HCT116 (cell line): ENCODE data around the gene ZP1. TPM values are rescaled to one million over a fixed set of nuclear protein-coding genes. Genes with fewer than 3 reads are reported as not detected.

ENCODE experiments used
- ATAC-seq: fragments of 200-7000 bp; cut with Tn5 transposase; 2 replicates; pipeline ENCODE4 v1.9.1; 2020; ENCODE audit warnings: mild to moderate bottlenecking, moderate library complexity
- BruUV-seq: library from RNA; stranded (reverse); fragments of 400-500 nt; replicated peaks from 2 replicates; lab custom pipeline; 2021; lab: Mats Ljungman, UMichigan
- CTCF ChIA-PET: fragments of 300-600 bp; sonication (Branson Sonifier 250); formaldehyde crosslinking; loops from one replicate; lab custom pipeline; 2021; ENCODE audit warnings: antibody characterized with exemption; lab: Charles Lee
- POLR2A ChIA-PET: fragments of 300-600, 350-600 bp; sonication (Branson Sonifier 250); formaldehyde crosslinking; loops from one replicate; lab custom pipeline; 2021; ENCODE audit warnings: antibody characterized with exemption; lab: Charles Lee
- RAD21 ChIA-PET, 2 experiments: fragments of 300-600 bp; sonication (Branson Sonifier 250); formaldehyde crosslinking; loops; one replicate each; lab custom pipeline; 2023; ENCODE audit warnings: low total read pairs in 2 of 2; ENCODE audit not compliant: uncharacterized antibody in 2 of 2, unreplicated experiment in 2 of 2, low non-redundant PET in 1 of 2; lab: Charles Lee
- DNase-seq: peaks from one replicate; pipeline ENCODE4 v3.0.0-alpha.2; 2010; ENCODE audit warnings: low read depth, low spot score
- H2AFZ ChIP-seq: fragments of 200-600 bp; shearing (Covaris generic), sonication (generic); 2 replicates; pipeline ENCODE4 v1.6.1; 2017; ENCODE audit warnings: low read depth, mixed run types, mixed read lengths, antibody characterized with exemption, low read length; ENCODE audit not compliant: poor library complexity, severe bottlenecking
- H3K27ac ChIP-seq: 2 replicates; pipeline ENCODE4 v1.5.1; 2012; ENCODE audit warnings: low read depth, low read length
- H3K27me3 ChIP-seq: fragments of 200-600 bp; sonication (generic); 2 replicates; pipeline ENCODE4 v1.6.1; 2016; ENCODE audit warnings: mixed run types, low read length, mixed read lengths; ENCODE audit not compliant: insufficient read depth
- H3K36me3 ChIP-seq, 2 experiments: fragments of 200-500 bp in 1 of 2; fragments of 200-600 bp in 1 of 2; sonication (Bioruptor generic) in 1 of 2; sonication (generic) in 1 of 2; 2 replicates each; pipeline versions ENCODE4 v1.5.1 to v1.6.1; 2014 to 2016; ENCODE audit warnings: low read length in 2 of 2, inconsistent platforms in 1 of 2, mixed read lengths in 1 of 2, mixed run types in 1 of 2; ENCODE audit not compliant: insufficient read depth in 2 of 2, control insufficient read depth in 1 of 2
- H3K4me1 ChIP-seq, 2 experiments: fragments of 200-600 bp in 1 of 2; sonication (generic) in 1 of 2; 2 replicates each; pipeline versions ENCODE4 v1.5.1 to v1.6.1; 2012 to 2017; ENCODE audit warnings: low read length in 2 of 2, inconsistent platforms in 1 of 2, mild to moderate bottlenecking in 1 of 2, mixed read lengths in 1 of 2, mixed run types in 1 of 2, moderate library complexity in 1 of 2; ENCODE audit not compliant: insufficient read depth in 2 of 2, control insufficient read depth in 1 of 2
- H3K4me2 ChIP-seq: fragments of 200-600 bp; sonication (generic); 2 replicates; pipeline ENCODE4 v1.6.1; 2017; ENCODE audit warnings: mixed run types, low read length, mixed read lengths
- H3K4me3 ChIP-seq, 2 experiments: fragments of 200-600 bp in 1 of 2; sonication (generic) in 1 of 2; replicated peaks in 1 of 2; 2 replicates each; pipeline ENCODE4 v1.5.1; 2011 to 2016; ENCODE audit warnings: low read length in 2 of 2, control low read depth in 1 of 2, low read depth in 1 of 2, mild to moderate bottlenecking in 1 of 2, mixed read lengths in 1 of 2, mixed run types in 1 of 2
- H3K79me2 ChIP-seq: fragments of 200-600 bp; sonication (generic); 2 replicates; pipeline ENCODE4 v1.6.1; 2017; ENCODE audit warnings: mild to moderate bottlenecking, mixed run types, low read length, moderate library complexity, mixed read lengths; ENCODE audit not compliant: insufficient read depth
- H3K9ac ChIP-seq: fragments of 200-600 bp; sonication (generic); 2 replicates; pipeline ENCODE4 v1.6.1; 2016; ENCODE audit warnings: low read length, mixed read lengths
- H3K9me2 ChIP-seq: fragments of 200-600 bp; sonication (generic), shearing (Covaris generic); 2 replicates; pipeline ENCODE4 v1.6.1; 2017; ENCODE audit warnings: mixed run types, mild to moderate bottlenecking, moderate library complexity; ENCODE audit not compliant: insufficient read depth
- H3K9me3 ChIP-seq, 2 experiments: fragments of 200-500 bp in 1 of 2; fragments of 200-600 bp in 1 of 2; sonication (Bioruptor generic) in 1 of 2; sonication (generic) in 1 of 2; 2 replicates each; pipeline ENCODE4 v1.6.1; 2014 to 2017; ENCODE audit warnings: low read length in 2 of 2, mixed read lengths in 2 of 2, inconsistent platforms in 1 of 2, low read depth in 1 of 2, mild to moderate bottlenecking in 1 of 2, mixed run types in 1 of 2, moderate library complexity in 1 of 2; ENCODE audit not compliant: control insufficient read depth in 1 of 2, insufficient read depth in 1 of 2
- H4K20me1 ChIP-seq: fragments of 200-600 bp; sonication (generic), shearing (Covaris generic); 2 replicates; pipeline ENCODE4 v1.6.1; 2017; ENCODE audit warnings: mixed run types, mild to moderate bottlenecking, moderate library complexity; ENCODE audit not compliant: insufficient read depth
- CBX3 ChIP-seq: IDR thresholded peaks from 2 replicates; pipeline ENCODE4 v1.6.1; 2012; ENCODE audit warnings: low read depth
- CTCF ChIP-seq, 3 experiments: fragments of 200-600 bp in 1 of 3; sonication (generic) in 1 of 3; IDR thresholded peaks in 2 of 3; conservative IDR thresholded peaks in 1 of 3; 2 replicates each; pipeline ENCODE4 v1.5.1; 2012 to 2017; ENCODE audit warnings: low read depth in 2 of 3, low read length in 2 of 3, antibody characterized with exemption in 1 of 3, borderline replicate concordance in 1 of 3, control low read depth in 1 of 3, mild to moderate bottlenecking in 1 of 3, mixed read lengths in 1 of 3, mixed run types in 1 of 3, moderate library complexity in 1 of 3; ENCODE audit not compliant: insufficient read depth in 1 of 3
- EGR1 ChIP-seq: IDR thresholded peaks from 2 replicates; pipeline ENCODE4 v1.6.1; 2012; ENCODE audit warnings: low read depth
- FOSL1 ChIP-seq: IDR thresholded peaks from 2 replicates; pipeline ENCODE4 v1.6.1; 2012; ENCODE audit warnings: low read depth
- REST ChIP-seq: IDR thresholded peaks from 2 replicates; pipeline ENCODE4 v1.6.1; 2012; ENCODE audit warnings: low read depth
- ZNF274 ChIP-seq: fragments of 200-500 bp; sonication (Bioruptor generic); IDR thresholded peaks from 2 replicates; pipeline ENCODE4 v1.6.1; 2014; ENCODE audit warnings: mild to moderate bottlenecking, low read depth, low read length, inconsistent platforms
- intact Hi-C: fragments of 100-400 bp; cut with micrococcal nuclease; formaldehyde crosslinking; loops from 2 replicates; pipeline ENCODE4 v1.10.0; 2022
- total RNA-seq: library from RNA; stranded (reverse); gene quantifications from one replicate; pipeline ENCODE4 v1.2.1, GENCODE V29; 2021; ENCODE audit not compliant: unreplicated experiment

The ZP1 gene
- total RNA-seq, 1 experiment from 2014 or later = not detected

GRCh38 chr11:60859616-60860250 lies 7.6 kb upstream of the ZP1 start:
- no TSS peak for BruUV-seq
- POLR2A ChIA-PET = no interaction called here
- no peak for DNase-seq

More at GRCh38 chr11:60859616-60860250, 7.6 kb upstream of the ZP1 start:
- Histone ChIP-seq H4K20me1 (no peaks in the 10 kb centered on the region), H3K9me2 (no peaks in the 10 kb centered on the region), H3K4me3 (no peak overlapping the region), H3K9me3 (no peaks in the 10 kb centered on the region), H3K36me3 (no peaks in the 10 kb centered on the region), H2AFZ (no peak overlapping the region), H3K27ac (no peak overlapping the region), H3K4me1 (no peaks in the 10 kb centered on the region), H3K27me3 (0 out of 2 replicates have a peak, but pooled peaks cover 4% of the 10 kb centered on the region), H3K4me2 (no peak overlapping the region), H3K79me2 (no peaks in the 10 kb centered on the region), H3K9ac (no peak overlapping the region)
- intact Hi-C loops = no loop called here
- ChIA-PET CTCF (no interaction called here), RAD21 (no interaction called here)
- ATAC-seq = no peak
- TF ChIP-seq CTCF (IDR thresholded peaks at IDR 0.05 in 2 of 3, conservative IDR thresholded peaks at IDR 0.05 in 1 of 3; ENCODE audit: borderline replicate concordance in 1 of 3, insufficient read depth in 1 of 3, low read depth in 2 of 3, low read length in 2 of 3) (no peak), EGR1 (no peak), REST (no peak), ZNF274 (no peak), CBX3 (no peak), FOSL1 (no peak)
